Measurements from ENCODE around the gene CYBRD1.
A peak's percentile ranks its signal among the peaks of the same experiment; 100 is the strongest.
"Not testable (repeated sequence)": the region's sequence is repeated elsewhere in the genome, so short reads cannot be mapped to it uniquely, and the experiment has no call there.

CYBRD1 gene

GRCh38 chr2:171522052-171522787 is at the start of gene CYBRD1:
Gene CYBRD1 (plus strand): TSS chr2:171522474. CDS start chr2:171522546, 72 bp downstream.
- DNase-seq, result peak; percentile 34 to 35

DNA sequence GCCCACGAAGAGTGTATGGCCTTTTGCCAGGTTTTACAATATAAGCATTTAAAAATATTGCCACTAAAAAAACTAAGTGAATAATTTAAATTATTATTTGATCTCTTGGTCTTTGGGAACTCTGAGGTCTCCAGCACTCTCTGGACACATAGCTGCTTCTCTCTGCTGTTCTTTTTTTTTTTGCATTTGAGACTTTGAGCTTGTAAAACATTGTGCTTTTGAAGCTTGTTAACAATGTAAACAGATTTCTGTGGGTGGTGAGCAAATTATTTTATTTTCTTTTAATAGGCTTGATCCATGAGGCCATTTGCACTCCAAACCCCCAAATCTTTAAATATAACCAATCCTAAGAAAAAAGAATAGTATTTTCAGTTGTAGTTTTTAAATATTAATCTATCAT is 46.3 kb upstream of the CYBRD1 start:
- H3K4me1 Mint-ChIP-seq, result no peaks in the 10 kb centered on the region
- DNase-seq, result no peak
- no peak for ATAC-seq
- no peak overlapping the region for H3K4me3 Mint-ChIP-seq
- no peaks in the 10 kb centered on the region for H3K9me3 Mint-ChIP-seq
- no peaks in the 10 kb centered on the region for H3K27me3 Mint-ChIP-seq
- H3K27ac Mint-ChIP-seq, result no peak overlapping the region

More at GRCh38 chr2:171522052-171522787, at the start of gene CYBRD1:
- Mint-ChIP-seq H3K4me1 (peaks cover 19% of the 10 kb centered on the region), H3K9me3 (no peaks in the 10 kb centered on the region), H3K4me3 (peak within 1 kb of the TSS; percentile 88 to 91), H3K27ac (peak within 1 kb of the TSS in 1 of 2 donors; percentile 74), H3K27me3 (peaks cover 80% of the 10 kb centered on the region)
- peak; percentile 70 for ATAC-seq

GRCh38 chr2:171478345-171478744 is 43.9 kb upstream of the CYBRD1 start:
- no peaks in the 10 kb centered on the region for H3K9me3 Mint-ChIP-seq
- no peak for ATAC-seq
- no peaks in the 10 kb centered on the region for H3K27me3 Mint-ChIP-seq
- H3K4me1 Mint-ChIP-seq, result no peaks in the 10 kb centered on the region
- no peak overlapping the region for H3K4me3 Mint-ChIP-seq
- H3K27ac Mint-ChIP-seq, result peak overlapping the region in 1 of 2 donors; percentile 69
- DNase-seq, result no peak

GRCh38 chr2:171479154-171479814 is 43.0 kb upstream of the CYBRD1 start:
- no peak overlapping the region for H3K4me3 Mint-ChIP-seq
- H3K27ac Mint-ChIP-seq, result no peak overlapping the region
- ATAC-seq (no peak), DNase-seq (no peak)
- no peaks in the 10 kb centered on the region for H3K27me3 Mint-ChIP-seq
- H3K9me3 Mint-ChIP-seq, result no peaks in the 10 kb centered on the region
- no peaks in the 10 kb centered on the region for H3K4me1 Mint-ChIP-seq

GRCh38 chr2:171480908-171481307 is 41.4 kb upstream of the CYBRD1 start:
- no peak overlapping the region for H3K27ac Mint-ChIP-seq
- H3K4me1 Mint-ChIP-seq, result no peaks in the 10 kb centered on the region
- H3K27me3 Mint-ChIP-seq, result no peaks in the 10 kb centered on the region
- no peak overlapping the region for H3K4me3 Mint-ChIP-seq
- DNase-seq (no peak), ATAC-seq (no peak)
- H3K9me3 Mint-ChIP-seq, result no peaks in the 10 kb centered on the region

DNA sequence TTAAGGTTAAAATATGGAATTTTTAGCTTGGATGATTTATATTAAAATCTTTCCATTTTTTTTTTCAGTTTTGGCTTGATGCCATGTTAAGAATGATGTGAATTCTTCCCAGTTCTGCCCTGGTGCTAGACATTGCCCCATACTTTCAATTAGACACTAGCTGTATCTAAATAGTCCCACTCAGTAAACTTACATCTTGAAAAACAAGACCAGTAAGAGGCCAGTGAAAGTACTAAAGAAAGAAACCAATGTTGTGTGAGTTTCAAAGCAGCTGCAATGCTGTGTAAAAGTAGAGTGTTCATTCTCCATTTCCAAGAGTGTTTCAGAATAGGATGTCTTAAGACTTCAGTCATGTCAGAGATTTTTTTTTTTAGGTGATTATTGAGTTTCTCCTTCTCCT is 40.0 kb upstream of the CYBRD1 start:
- ATAC-seq (no peak), DNase-seq (no peak)
- no peaks in the 10 kb centered on the region for H3K27me3 Mint-ChIP-seq
- no peak overlapping the region for H3K4me3 Mint-ChIP-seq
- H3K4me1 Mint-ChIP-seq, result no peaks in the 10 kb centered on the region
- H3K9me3 Mint-ChIP-seq, result no peaks in the 10 kb centered on the region
- no peak overlapping the region for H3K27ac Mint-ChIP-seq

- Mint-ChIP-seq H3K27ac (peak overlapping the region in 1 of 2 donors; percentile 63), H3K27me3 (no peaks in the 10 kb centered on the region), H3K9me3 (no peaks in the 10 kb centered on the region), H3K4me3 (no peak overlapping the region), H3K4me1 (no peaks in the 10 kb centered on the region)
- no peak for ATAC-seq
- no peak for DNase-seq
Measured at GRCh38 chr2:171482877-171483276, 39.4 kb upstream of the CYBRD1 start.

GRCh38 chr2:171483793-171484192 is 38.5 kb upstream of the CYBRD1 start:
- Mint-ChIP-seq H3K4me1 (no peaks in the 10 kb centered on the region), H3K4me3 (no peak overlapping the region), H3K9me3 (no peaks in the 10 kb centered on the region), H3K27me3 (no peaks in the 10 kb centered on the region), H3K27ac (no peak overlapping the region)
- DNase-seq, result no peak
- no peak for ATAC-seq

GRCh38 chr2:171485116-171485515 is 37.2 kb upstream of the CYBRD1 start:
- H3K4me1 Mint-ChIP-seq, result no peaks in the 10 kb centered on the region
- H3K4me3 Mint-ChIP-seq, result no peak overlapping the region
- peak overlapping the region in 1 of 2 donors; percentile 65 for H3K27ac Mint-ChIP-seq
- ATAC-seq, result no peak
- DNase-seq, result no peak
- no peaks in the 10 kb centered on the region for H3K27me3 Mint-ChIP-seq
- H3K9me3 Mint-ChIP-seq, result no peaks in the 10 kb centered on the region

DNA sequence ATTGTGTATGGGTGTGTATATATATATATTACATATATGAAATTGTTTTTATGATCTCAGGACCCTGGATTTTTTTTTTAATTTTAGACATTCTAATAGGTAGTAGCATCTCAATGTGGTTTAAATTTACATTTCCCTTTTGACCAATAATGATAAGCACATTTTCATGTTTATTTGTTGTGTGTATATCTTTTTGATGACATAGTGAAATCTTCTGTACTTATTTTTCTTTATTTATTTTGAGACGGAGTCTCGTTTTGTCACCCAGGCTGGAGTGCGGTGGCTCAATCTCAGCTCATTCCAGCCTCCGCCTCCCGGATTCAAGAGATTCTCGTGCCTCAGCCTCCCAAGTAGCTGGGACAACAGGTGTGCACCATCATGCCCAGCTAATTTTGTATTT is 35.1 kb upstream of the CYBRD1 start:
- Mint-ChIP-seq H3K4me3 (no peak overlapping the region), H3K27me3 (no peaks in the 10 kb centered on the region), H3K9me3 (no peaks in the 10 kb centered on the region), H3K4me1 (no peaks in the 10 kb centered on the region), H3K27ac (no peak overlapping the region)
- ATAC-seq (no peak), DNase-seq (no peak)

- peak overlapping the region in 1 of 2 donors; percentile 42 for H3K27ac Mint-ChIP-seq
- H3K4me3 Mint-ChIP-seq, result no peak overlapping the region
- H3K9me3 Mint-ChIP-seq, result no peaks in the 10 kb centered on the region
- DNase-seq (no peak), ATAC-seq (no peak)
- H3K4me1 Mint-ChIP-seq, result no peaks in the 10 kb centered on the region
- no peaks in the 10 kb centered on the region for H3K27me3 Mint-ChIP-seq
Measured at GRCh38 chr2:171487803-171488259, 34.4 kb upstream of the CYBRD1 start.

- no peaks in the 10 kb centered on the region for H3K27me3 Mint-ChIP-seq
- H3K9me3 Mint-ChIP-seq, result no peaks in the 10 kb centered on the region
- no peak overlapping the region for H3K27ac Mint-ChIP-seq
- H3K4me1 Mint-ChIP-seq, result no peaks in the 10 kb centered on the region
- H3K4me3 Mint-ChIP-seq, result no peak overlapping the region
- ATAC-seq (no peak), DNase-seq (no peak)
Measured at GRCh38 chr2:171490577-171490976, 31.7 kb upstream of the CYBRD1 start.

DNA sequence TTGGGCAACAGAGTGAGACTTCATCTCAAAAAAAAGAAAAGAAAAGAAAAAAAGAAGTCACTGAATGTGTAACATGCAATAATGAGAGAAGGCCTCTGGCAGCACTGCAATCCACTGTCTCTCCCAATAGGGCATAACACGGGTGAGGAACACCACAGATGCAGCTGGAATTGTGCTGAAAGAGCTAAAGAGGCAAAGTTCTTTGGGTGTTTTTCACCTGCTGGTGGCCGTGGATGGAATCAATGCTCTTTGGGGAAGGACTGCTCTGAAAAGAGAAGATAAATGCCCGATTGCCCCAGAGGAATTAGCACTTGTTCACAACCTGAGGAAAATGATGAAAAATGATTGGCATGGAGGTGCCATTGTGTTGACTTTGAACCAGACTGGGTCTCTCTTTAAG is 31.0 kb upstream of the CYBRD1 start:
- H3K27me3 Mint-ChIP-seq, result no peaks in the 10 kb centered on the region
- ATAC-seq (no peak), DNase-seq (no peak)
- no peaks in the 10 kb centered on the region for H3K9me3 Mint-ChIP-seq
- no peaks in the 10 kb centered on the region for H3K4me1 Mint-ChIP-seq
- H3K27ac Mint-ChIP-seq, result no peak overlapping the region
- no peak overlapping the region for H3K4me3 Mint-ChIP-seq

GRCh38 chr2:171492664-171493063 is 29.6 kb upstream of the CYBRD1 start:
- ATAC-seq, result no peak
- Mint-ChIP-seq H3K27ac (no peak overlapping the region), H3K27me3 (no peaks in the 10 kb centered on the region), H3K4me3 (no peak overlapping the region), H3K9me3 (peaks cover 3 to 5% of the 10 kb centered on the region in 2 donors), H3K4me1 (no peaks in the 10 kb centered on the region)
- DNase-seq, result no peak

DNA sequence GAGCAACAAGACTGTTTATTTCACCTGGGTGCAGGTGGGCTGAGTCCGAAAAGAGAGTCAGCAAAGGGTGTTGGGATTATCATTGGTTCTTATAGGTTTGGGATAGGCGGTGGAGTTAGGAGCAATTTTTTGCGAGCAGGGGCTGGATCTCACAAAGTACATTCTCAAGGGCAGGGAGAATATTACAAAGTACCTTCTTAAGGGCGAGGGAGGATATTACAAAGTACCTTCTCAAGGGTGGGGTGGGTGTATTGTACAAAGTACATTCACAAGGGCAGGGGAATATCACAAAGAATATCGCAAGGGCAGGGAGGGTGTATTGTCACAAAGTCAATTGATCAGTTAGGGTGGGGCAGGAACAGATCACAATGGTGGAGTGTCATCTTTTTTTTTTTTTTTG is 24.6 kb upstream of the CYBRD1 start:
- H3K27ac Mint-ChIP-seq, H3K9me3 Mint-ChIP-seq: not testable (repeated sequence)

GRCh38 chr2:171505374-171505773 is 16.9 kb upstream of the CYBRD1 start:
- Mint-ChIP-seq H3K9me3 (peaks cover 0 to 5% of the 10 kb centered on the region in 2 donors), H3K4me3 (no peak overlapping the region), H3K27me3 (no peaks in the 10 kb centered on the region), H3K4me1 (peaks cover 6% of the 10 kb centered on the region), H3K27ac (no peak overlapping the region)
- ATAC-seq (no peak), DNase-seq (no peak)

More for the DNA sequence above, 24.6 kb upstream of the CYBRD1 start:
- H3K4me1 Mint-ChIP-seq, H3K27me3 Mint-ChIP-seq, H3K4me3 Mint-ChIP-seq, DNase-seq, ATAC-seq: not testable (repeated sequence)

Data from stimulated activated naive CD8-positive, alpha-beta T cell treated with anti-CD3 and anti-CD28 coated beads, Interleukin-15, amount 100 ng/mL, for 72 hours (primary cell).